ENCODE data around the gene SOWAHA. TPM values are rescaled to one million over a fixed set of nuclear protein-coding genes. Genes with fewer than 3 reads are reported as not detected.

SOWAHA gene
- total RNA-seq, 1 experiment from 2014 or later: not detected

DNA sequence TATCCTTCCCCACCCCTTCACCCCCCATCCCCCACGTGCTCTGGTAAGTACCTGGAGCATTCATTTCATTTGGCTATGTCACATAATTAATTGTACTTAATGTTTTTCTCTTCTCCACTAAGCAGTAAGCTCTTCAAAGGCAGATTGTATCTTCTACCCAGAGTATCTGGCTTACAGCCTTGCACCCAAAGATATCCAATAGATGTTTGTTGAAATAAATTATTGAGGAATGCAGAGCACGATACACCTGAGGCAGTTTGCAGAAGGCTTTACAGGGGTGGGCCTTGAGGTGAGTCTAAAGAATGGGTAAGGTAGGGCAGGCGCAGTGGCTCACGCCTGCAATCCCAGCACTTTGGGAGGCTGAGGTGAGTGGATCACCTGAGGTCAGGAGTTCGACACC lies 2.5 kb upstream of the SOWAHA start:
- no peaks in the 10 kb centered on the region for H3K36me3 ChIP-seq (ENCODE audit: insufficient read depth, low read length, poor library complexity, severe bottlenecking)
- H3K4me3 ChIP-seq (ENCODE audit: low read depth, low read length, poor library complexity, severe bottlenecking): no peak overlapping the region
- CTCF ChIA-PET: no interaction called here
- intact Hi-C loops (cut with micrococcal nuclease; ENCODE audit: unreplicated experiment): no loop called here
- peaks cover 21% of the 10 kb centered on the region for H3K27me3 ChIP-seq (replicated peaks; ENCODE audit: insufficient read depth, low read depth, low read length, poor library complexity)
- TF ChIP-seq, protein P1, sequence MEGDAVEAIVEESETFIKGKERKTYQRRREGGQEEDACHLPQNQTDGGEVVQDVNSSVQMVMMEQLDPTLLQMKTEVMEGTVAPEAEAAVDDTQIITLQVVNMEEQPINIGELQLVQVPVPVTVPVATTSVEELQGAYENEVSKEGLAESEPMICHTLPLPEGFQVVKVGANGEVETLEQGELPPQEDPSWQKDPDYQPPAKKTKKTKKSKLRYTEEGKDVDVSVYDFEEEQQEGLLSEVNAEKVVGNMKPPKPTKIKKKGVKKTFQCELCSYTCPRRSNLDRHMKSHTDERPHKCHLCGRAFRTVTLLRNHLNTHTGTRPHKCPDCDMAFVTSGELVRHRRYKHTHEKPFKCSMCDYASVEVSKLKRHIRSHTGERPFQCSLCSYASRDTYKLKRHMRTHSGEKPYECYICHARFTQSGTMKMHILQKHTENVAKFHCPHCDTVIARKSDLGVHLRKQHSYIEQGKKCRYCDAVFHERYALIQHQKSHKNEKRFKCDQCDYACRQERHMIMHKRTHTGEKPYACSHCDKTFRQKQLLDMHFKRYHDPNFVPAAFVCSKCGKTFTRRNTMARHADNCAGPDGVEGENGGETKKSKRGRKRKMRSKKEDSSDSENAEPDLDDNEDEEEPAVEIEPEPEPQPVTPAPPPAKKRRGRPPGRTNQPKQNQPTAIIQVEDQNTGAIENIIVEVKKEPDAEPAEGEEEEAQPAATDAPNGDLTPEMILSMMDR (conservative IDR thresholded peaks at IDR 0.05; ENCODE audit: low read depth, low read length): no peak
- no peak for TF ChIP-seq EZH2 (IDR thresholded peaks at IDR 0.05; ENCODE audit: borderline replicate concordance, low read depth, low read length, poor library complexity, severe bottlenecking)
- no peaks in the 10 kb centered on the region for H3K4me1 ChIP-seq (ENCODE audit: insufficient read depth, low read length, poor library complexity, severe bottlenecking)
- no peak for DNase-seq (ENCODE audit: low spot score)
- POLR2A ChIA-PET (ENCODE audit: low non-redundant PET): no interaction called here
- no peaks in the 10 kb centered on the region for H3K9me3 ChIP-seq (ENCODE audit: low read depth, low read length, poor library complexity, severe bottlenecking)
- no peak overlapping the region for H3K27ac ChIP-seq (ENCODE audit: low read depth, low read length, poor library complexity, severe bottlenecking)
- BruUV-seq (replicated peaks): no TSS peak

DNA sequence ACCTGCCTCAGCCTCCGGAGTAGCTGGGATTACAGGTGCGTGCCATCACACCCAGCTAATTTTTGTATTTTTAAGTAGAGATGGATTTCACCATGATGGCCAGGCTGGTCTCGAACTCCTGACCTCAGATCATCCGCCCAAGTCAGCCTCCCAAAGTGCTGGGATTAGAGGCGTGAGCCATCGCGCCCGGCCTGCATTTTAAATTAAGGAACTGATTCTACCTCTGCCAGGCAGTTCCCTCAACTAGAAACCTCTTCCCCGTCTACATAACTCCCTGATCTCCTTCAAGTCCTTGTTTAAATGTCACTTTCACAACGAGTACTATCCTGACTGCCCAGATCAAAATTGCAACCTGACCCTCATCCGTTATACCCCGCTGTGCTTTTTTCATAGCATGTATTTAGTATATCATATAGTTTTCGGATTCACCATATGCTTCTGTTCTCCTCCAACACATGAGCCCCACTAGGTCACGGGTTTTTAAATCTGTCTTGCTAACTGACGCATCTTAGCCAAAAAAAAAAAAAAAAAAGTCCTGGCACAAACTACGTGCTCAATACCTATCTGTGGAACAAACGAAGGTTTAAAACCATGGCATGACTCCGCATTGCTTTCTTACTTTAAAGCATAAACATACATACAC lies 858 bp upstream of the SOWAHA start:
- H3K27ac ChIP-seq (ENCODE audit: low read depth, low read length, poor library complexity, severe bottlenecking): no peak overlapping the region
- TF ChIP-seq, protein P1 (conservative IDR thresholded peaks at IDR 0.05; ENCODE audit: low read depth, low read length): no peak
- TF ChIP-seq EZH2 (IDR thresholded peaks at IDR 0.05; ENCODE audit: borderline replicate concordance, low read depth, low read length, poor library complexity, severe bottlenecking): no peak
- no peaks in the 10 kb centered on the region for H3K9me3 ChIP-seq (ENCODE audit: low read depth, low read length, poor library complexity, severe bottlenecking)
- H3K4me1 ChIP-seq (ENCODE audit: insufficient read depth, low read length, poor library complexity, severe bottlenecking): no peaks in the 10 kb centered on the region
- no peaks in the 10 kb centered on the region for H3K36me3 ChIP-seq (ENCODE audit: insufficient read depth, low read length, poor library complexity, severe bottlenecking)
- BruUV-seq (replicated peaks): no TSS peak
- POLR2A ChIA-PET (ENCODE audit: low non-redundant PET): no interaction called here
- CTCF ChIA-PET: interaction anchor here (0.6 kb wide), 1 partner anchor 8 kb away, joined by 3 read pairs; no protein-coding TSS in a partner anchor
- no peak for DNase-seq (ENCODE audit: low spot score)
- H3K27me3 ChIP-seq (replicated peaks; ENCODE audit: insufficient read depth, low read depth, low read length, poor library complexity): peaks cover 21% of the 10 kb centered on the region
- intact Hi-C loops (cut with micrococcal nuclease; ENCODE audit: unreplicated experiment): no loop called here
- H3K4me3 ChIP-seq (ENCODE audit: low read depth, low read length, poor library complexity, severe bottlenecking): no peak overlapping the region

DNA sequence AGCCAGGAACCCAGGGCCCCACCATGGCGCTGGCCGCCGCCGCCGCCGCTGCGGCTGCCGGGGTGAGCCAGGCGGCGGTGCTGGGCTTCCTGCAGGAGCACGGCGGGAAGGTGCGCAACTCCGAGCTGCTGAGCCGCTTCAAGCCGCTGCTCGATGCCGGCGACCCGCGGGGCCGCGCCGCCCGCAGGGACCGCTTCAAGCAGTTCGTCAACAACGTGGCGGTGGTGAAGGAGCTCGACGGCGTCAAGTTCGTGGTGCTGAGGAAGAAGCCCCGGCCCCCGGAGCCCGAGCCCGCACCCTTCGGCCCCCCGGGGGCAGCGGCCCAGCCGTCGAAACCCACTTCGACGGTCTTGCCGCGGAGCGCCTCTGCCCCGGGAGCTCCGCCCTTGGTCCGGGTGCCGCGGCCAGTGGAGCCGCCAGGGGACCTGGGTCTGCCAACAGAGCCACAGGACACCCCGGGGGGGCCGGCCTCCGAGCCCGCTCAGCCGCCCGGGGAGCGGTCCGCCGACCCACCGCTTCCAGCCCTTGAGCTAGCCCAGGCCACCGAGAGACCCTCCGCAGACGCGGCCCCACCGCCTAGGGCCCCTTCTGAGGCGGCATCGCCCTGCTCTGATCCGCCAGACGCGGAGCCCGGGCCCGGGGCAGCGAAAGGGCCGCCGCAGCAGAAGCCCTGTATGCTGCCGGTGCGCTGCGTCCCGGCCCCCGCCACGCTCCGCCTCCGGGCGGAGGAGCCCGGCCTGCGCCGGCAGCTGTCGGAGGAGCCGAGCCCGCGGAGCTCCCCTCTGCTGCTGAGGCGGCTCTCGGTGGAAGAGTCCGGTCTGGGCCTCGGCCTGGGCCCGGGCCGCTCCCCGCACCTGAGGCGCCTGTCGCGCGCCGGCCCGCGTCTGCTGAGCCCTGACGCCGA lies 749 bp downstream of the SOWAHA start:
- DNase-seq (ENCODE audit: low spot score): peak; percentile 40
- H3K36me3 ChIP-seq (ENCODE audit: insufficient read depth, low read length, poor library complexity, severe bottlenecking): no peaks in the 10 kb centered on the region
- H3K4me1 ChIP-seq (ENCODE audit: insufficient read depth, low read length, poor library complexity, severe bottlenecking): no peaks in the 10 kb centered on the region
- peak overlapping the region; percentile 43 for H3K4me3 ChIP-seq (ENCODE audit: low read depth, low read length, poor library complexity, severe bottlenecking)
- no peaks in the 10 kb centered on the region for H3K9me3 ChIP-seq (ENCODE audit: low read depth, low read length, poor library complexity, severe bottlenecking)
- no peak for TF ChIP-seq EZH2 (IDR thresholded peaks at IDR 0.05; ENCODE audit: borderline replicate concordance, low read depth, low read length, poor library complexity, severe bottlenecking)
- TF ChIP-seq, protein P1 (conservative IDR thresholded peaks at IDR 0.05; ENCODE audit: low read depth, low read length): no peak
- intact Hi-C loops (cut with micrococcal nuclease; ENCODE audit: unreplicated experiment): no loop called here
- no TSS peak for BruUV-seq (replicated peaks)
- POLR2A ChIA-PET (ENCODE audit: low non-redundant PET): no interaction called here
- H3K27ac ChIP-seq (ENCODE audit: low read depth, low read length, poor library complexity, severe bottlenecking): no peak overlapping the region
- CTCF ChIA-PET: no interaction called here
- H3K27me3 ChIP-seq (replicated peaks; ENCODE audit: insufficient read depth, low read depth, low read length, poor library complexity): peaks cover 21% of the 10 kb centered on the region

Measured in A673 (cell line).